Mucosa of gallbladder (tissue), 1 donor: ENCODE data around the gene UBE2Q2. TPM values are rescaled to one million over a fixed set of nuclear protein-coding genes. Genes with fewer than 3 reads are reported as not detected.

Source experiments
- DNase-seq: peaks from one replicate; pipeline ENCODE4 v3.0.0-alpha.2; 2020; ENCODE audit warnings: low spot score
- total RNA-seq: library from RNA; stranded (reverse); gene quantifications from one replicate; pipeline ENCODE4 v1.2.1, GENCODE V29; 2021
- donor health status: DM: no; HTN: no; CAD: no.

Gene UBE2Q2
- total RNA-seq, 1 donor from 2014 or later: 33.7 TPM

DNA sequence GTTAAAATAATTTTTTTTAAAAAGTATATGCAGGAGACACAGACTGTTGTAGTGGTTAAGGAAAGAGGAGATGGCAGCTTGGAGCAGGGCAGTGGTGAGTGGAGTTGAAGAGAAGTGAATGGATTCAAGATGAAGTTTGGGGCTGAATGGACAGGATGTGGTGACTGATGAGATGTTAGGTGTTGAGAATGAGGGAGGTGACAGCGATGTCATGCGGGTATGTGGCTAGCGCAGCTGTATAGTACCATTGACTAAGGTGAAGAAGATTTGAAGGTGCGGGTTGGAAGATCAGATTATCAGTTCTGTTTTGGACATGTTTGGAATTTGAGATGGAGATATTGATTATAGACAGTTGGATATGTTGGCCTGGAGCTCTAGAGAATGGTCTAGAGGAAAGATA, 80.5 kb downstream of the UBE2Q2 start:
- DNase-seq: no peak

DNA sequence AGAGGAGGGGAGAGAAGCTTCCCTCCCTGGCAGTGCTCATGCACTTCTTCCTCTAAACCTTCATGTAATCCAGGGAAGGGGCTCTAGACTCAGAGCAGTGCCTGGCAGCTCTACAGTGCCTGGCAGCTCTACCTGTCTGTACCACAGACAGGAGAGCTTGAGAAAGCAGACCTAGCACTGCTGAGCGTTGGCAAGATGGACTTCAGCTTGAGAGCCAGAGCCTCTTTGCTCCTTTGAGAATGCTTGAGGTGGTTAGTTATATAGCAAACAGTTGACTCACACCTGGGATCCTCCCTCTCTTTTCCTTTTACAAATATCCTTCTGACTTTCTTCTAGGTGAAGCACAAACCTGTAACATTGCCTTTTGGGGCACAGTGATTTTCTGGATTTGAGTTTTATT, 81.3 kb downstream of the UBE2Q2 start:
- no peak for DNase-seq

- DNase-seq: no peak
These were observed 82.2 kb downstream of the UBE2Q2 start for GRCh38 chr15:75925440-75925839.

GRCh38 chr15:75926931-75927330, 83.7 kb downstream of the UBE2Q2 start:
- no peak for DNase-seq

DNA sequence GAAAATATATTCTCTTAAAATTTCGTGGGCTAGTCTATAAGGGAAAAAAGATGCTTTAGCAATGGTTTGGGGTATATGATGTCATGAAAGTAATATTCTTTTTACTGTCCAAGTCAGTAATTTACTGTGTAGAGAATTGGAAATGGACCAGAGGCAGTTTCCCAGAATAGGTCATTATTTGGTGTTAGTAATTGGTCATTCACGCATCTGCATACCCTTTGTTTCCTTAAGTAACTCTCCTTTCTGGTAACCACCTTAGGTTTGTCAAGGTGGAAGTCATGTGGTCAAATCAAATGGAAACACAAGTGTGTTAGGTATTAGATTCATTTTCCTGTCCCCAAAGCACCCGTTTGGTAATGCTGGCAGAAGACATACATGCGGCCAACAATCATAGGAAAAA, 84.4 kb downstream of the UBE2Q2 start:
- DNase-seq: no peak

DNA sequence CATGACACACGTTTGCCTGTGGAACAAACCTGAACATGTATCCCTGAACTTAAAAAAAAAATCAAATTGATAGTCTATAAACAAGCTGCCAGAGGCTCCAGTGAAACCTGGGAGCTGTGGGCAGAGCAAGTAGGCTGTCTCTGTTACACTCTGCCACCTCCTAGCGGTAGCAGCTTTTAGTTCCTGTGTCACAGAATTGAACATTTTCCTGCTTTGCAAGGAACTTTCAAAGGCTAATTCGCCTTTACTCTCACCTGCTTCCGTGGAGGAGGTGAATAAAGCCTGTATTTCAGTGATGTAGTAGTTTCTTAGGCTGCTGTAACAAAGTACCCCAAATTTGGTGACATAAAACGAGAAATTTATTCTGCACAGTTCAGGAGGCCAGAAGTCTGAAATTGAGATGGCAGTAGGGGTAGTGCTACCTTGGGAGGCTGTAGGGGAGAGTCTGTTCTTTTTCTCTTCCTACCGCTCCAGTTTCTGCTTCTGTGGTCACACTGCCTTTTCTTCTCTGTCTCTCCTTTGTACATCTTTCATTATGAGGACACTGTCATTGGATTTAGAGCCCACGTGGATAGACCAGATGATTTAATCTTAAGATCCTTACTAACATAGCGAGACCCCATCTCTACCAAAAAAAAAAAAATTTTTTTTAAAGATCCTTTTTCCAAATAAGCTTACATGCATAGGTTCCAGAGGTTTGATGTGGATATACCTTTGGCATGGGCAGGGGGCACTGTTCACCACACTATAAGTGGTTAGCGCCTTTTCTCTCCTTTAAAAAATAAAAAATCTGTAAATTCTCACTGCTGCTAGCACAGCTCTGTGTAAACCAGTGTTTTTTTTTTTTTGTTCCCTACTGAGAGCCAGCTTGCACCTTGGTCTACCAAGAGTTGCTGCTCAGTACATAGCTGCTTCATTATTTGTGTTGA, 85.7 kb downstream of the UBE2Q2 start:
- no peak for DNase-seq

GRCh38 chr15:75929799-75930565, 86.7 kb downstream of the UBE2Q2 start:
- DNase-seq: no peak

DNA sequence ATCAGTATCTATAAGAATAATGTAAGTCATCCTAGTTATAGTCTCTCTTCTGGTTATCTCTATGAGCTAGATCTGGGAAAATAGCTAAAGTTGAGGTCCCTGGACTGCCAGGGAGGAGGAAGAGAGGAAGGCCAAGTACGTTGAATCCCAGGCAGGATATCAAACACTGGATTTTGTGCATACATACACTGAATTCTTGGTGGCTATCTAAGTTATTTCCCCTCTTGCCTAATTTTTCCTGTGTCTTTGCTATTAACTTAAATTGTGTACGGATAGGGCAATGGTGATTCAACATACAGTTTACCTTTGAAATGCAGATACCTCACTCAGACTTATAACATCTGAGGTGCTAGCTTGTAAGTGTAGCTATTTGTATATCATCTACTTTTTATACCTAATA, 87.6 kb downstream of the UBE2Q2 start:
- DNase-seq: no peak

- DNase-seq: no peak
These were observed 99.2 kb downstream of the UBE2Q2 start for GRCh38 chr15:75942464-75942863.

- no peak for DNase-seq
These were observed 100.0 kb downstream of the UBE2Q2 start for GRCh38 chr15:75943246-75943645.

- no peak for DNase-seq
These were observed 100.5 kb downstream of the UBE2Q2 start for GRCh38 chr15:75943713-75944215.

DNA sequence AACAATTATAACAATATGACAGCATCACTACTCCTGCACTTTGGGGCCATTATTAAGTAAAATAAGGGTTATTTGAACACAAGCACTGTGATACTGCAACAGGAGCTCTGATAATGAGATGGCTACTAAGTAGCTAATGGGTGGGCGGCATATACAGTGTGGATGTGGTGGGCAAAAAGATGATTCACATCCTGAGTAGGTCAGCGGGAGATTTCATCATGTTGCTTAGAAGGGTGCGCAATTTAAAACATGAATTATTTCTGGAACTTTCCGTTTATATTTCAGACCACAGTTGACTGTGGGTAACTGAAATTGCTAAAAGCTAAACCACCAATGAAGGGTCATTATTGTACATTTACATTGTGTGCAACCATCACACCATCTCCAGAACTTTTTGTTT, 102.7 kb downstream of the UBE2Q2 start:
- DNase-seq: no peak

DNA sequence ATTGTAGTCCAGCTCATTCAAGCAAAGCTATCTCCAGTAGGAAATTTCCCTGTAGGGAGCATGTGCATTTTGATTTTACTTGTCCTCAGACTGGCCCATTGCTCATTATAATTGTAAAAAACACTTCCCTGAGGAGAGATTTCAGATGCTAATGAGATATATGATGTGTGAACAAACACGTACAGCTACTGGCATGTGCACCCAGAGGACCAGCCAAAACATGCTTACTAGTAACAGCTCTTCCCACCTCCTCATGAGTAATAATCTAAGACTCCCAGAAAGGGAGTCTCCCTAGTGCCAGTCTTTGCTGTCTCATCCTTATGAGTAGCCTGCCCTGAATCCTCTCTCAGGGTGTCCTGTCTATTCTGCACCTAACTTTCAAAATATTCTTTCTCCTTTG, 103.8 kb downstream of the UBE2Q2 start:
- no peak for DNase-seq

- no peak for DNase-seq
These were observed 105.6 kb downstream of the UBE2Q2 start for GRCh38 chr15:75948761-75949296.

Other genes starting within 250 kb of the UBE2Q2 start
- 23.3 TPM for gene SNUPN, start 217.7 kb upstream of the UBE2Q2 start, total RNA-seq
- gene IMP3, start 203.2 kb upstream of the UBE2Q2 start, total RNA-seq: 66.3 TPM
- 51.3 TPM for gene SNX33, start 195.5 kb upstream of the UBE2Q2 start, total RNA-seq
- gene CSPG4, start 130.6 kb upstream of the UBE2Q2 start, total RNA-seq: 20.5 TPM
- gene FBXO22, start 60.4 kb downstream of the UBE2Q2 start, total RNA-seq: 29.1 TPM
- gene NRG4, start 169.0 kb downstream of the UBE2Q2 start, total RNA-seq: not detected
- gene TMEM266, start 216.5 kb downstream of the UBE2Q2 start, total RNA-seq: 0.26 TPM